NCI-H2196 treated with DMSO at 0.1 percent for 48 hours (cell line): Measurements from ENCODE around the gene TRABD2A.
"Not testable (repeated sequence)": the region's sequence is repeated elsewhere in the genome, so short reads cannot be mapped to it uniquely, and the experiment has no call there.

ENCODE experiments used
- DNase-seq: peaks from one replicate; lab custom pipeline; 2025; ENCODE audit not compliant: unreplicated experiment; lab: John Stamatoyannopoulos, UW

The TRABD2A gene

DNA sequence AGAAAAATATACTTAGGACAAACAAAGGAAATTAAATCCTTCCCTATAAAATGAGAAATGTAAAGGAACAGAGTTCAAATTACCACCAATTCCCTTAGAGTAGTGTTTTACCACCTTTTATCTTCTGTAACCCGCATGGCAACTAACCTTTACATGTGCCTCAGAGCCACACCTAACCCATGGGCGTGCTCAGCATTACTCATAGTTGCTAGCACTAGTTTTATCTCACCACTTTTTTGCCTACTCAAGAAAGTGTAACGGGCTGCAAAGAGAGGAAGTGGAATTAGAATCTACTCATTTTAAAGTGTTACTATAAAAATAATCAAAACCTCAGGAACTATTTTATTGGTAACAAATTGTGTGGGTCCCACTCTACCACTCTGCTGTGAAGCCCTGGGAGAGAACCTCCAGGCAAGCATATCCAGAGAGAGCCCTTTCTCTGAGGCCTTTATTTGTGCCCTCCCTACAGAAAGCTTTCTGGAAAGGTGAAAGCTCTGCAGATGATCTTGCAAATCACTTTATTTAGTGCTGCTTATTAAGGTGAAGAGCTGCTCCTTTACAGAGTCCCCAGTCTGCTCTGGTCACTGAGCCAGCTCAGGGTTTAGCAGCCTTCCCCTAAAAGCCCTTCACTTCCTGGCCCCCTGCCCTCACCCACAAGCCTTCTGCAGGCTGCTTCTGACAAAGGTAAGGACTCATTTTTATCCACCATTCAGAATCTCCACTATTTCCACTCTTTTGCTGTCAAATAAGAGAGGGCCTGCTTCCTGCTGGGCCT is 98.8 kb downstream of the TRABD2A start:
- no peak for DNase-seq

- no peak for DNase-seq
These were observed 101.1 kb downstream of the TRABD2A start for GRCh38 chr2:84779781-84780180.

DNA sequence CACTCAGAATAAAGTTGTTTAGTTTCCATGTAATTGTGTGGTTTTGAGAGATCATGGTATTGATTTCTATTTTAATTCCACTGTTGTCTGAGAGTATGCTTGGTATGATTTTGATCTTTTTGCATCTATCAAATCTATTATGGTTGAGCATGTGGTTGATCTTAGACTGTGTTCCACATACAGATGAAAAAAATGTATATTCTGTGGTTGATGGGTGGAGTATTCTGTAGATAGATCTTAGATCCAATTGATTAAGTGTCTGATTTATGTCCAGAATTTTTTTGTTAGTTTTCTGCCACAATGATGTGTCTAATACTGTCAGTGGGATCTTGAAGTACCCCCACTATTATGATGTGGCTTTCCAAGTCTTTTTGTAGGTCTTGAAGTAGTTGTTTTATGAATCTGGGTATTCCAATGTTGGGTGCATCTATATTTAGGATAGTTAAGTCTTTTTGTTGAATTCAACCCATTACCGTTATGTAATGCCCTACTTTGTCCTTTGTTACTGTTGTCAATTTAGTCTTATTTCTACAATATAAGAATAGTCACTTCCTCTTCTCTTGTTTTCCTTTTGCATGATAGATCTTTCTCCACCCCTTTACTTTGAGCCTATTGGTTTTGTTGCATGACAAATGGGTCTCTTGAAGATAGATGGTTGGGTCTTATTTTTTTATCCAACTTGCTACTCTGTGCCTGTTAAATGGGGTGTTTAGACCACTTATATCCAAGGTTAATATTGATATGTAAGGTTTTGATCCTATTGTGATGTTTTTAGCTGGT is 101.8 kb downstream of the TRABD2A start:
- DNase-seq, result no peak

- no peak for DNase-seq
These were observed 104.9 kb downstream of the TRABD2A start for GRCh38 chr2:84776011-84776410.

GRCh38 chr2:84773562-84773961 is 107.3 kb downstream of the TRABD2A start:
- DNase-seq, result not testable (repeated sequence)
